HCT116 (cell line): ENCODE data around the gene MTHFSD. TPM values are rescaled to one million over a fixed set of nuclear protein-coding genes. Genes with fewer than 3 reads are reported as not detected.
A peak's percentile ranks its signal among the peaks of the same experiment; 100 is the strongest.

Experiments
- ATAC-seq: fragments of 200-7000 bp; cut with Tn5 transposase; 2 replicates; pipeline ENCODE4 v1.9.1; 2020; ENCODE audit warnings: mild to moderate bottlenecking, moderate library complexity
- BruUV-seq: library from RNA; stranded (reverse); fragments of 400-500 nt; replicated peaks from 2 replicates; lab custom pipeline; 2021; lab: Mats Ljungman, UMichigan
- CTCF ChIA-PET: fragments of 300-600 bp; sonication (Branson Sonifier 250); formaldehyde crosslinking; loops from one replicate; lab custom pipeline; 2021; ENCODE audit warnings: antibody characterized with exemption; lab: Charles Lee
- POLR2A ChIA-PET: fragments of 300-600, 350-600 bp; sonication (Branson Sonifier 250); formaldehyde crosslinking; loops from one replicate; lab custom pipeline; 2021; ENCODE audit warnings: antibody characterized with exemption; lab: Charles Lee
- RAD21 ChIA-PET, 2 experiments: fragments of 300-600 bp; sonication (Branson Sonifier 250); formaldehyde crosslinking; loops; one replicate each; lab custom pipeline; 2023; ENCODE audit warnings: low total read pairs in 2 of 2; ENCODE audit not compliant: uncharacterized antibody in 2 of 2, unreplicated experiment in 2 of 2, low non-redundant PET in 1 of 2; lab: Charles Lee
- DNase-seq: peaks from one replicate; pipeline ENCODE4 v3.0.0-alpha.2; 2010; ENCODE audit warnings: low read depth, low spot score
- H2AFZ ChIP-seq: fragments of 200-600 bp; shearing (Covaris generic), sonication (generic); 2 replicates; pipeline ENCODE4 v1.6.1; 2017; ENCODE audit warnings: low read depth, mixed run types, mixed read lengths, antibody characterized with exemption, low read length; ENCODE audit not compliant: poor library complexity, severe bottlenecking
- H3K27ac ChIP-seq: 2 replicates; pipeline ENCODE4 v1.5.1; 2012; ENCODE audit warnings: low read depth, low read length
- H3K27me3 ChIP-seq: fragments of 200-600 bp; sonication (generic); 2 replicates; pipeline ENCODE4 v1.6.1; 2016; ENCODE audit warnings: mixed run types, low read length, mixed read lengths; ENCODE audit not compliant: insufficient read depth
- H3K36me3 ChIP-seq, 2 experiments: fragments of 200-500 bp in 1 of 2; fragments of 200-600 bp in 1 of 2; sonication (Bioruptor generic) in 1 of 2; sonication (generic) in 1 of 2; 2 replicates each; pipeline versions ENCODE4 v1.5.1 to v1.6.1; 2014 to 2016; ENCODE audit warnings: low read length in 2 of 2, inconsistent platforms in 1 of 2, mixed read lengths in 1 of 2, mixed run types in 1 of 2; ENCODE audit not compliant: insufficient read depth in 2 of 2, control insufficient read depth in 1 of 2
- H3K4me1 ChIP-seq, 2 experiments: fragments of 200-600 bp in 1 of 2; sonication (generic) in 1 of 2; 2 replicates each; pipeline versions ENCODE4 v1.5.1 to v1.6.1; 2012 to 2017; ENCODE audit warnings: low read length in 2 of 2, inconsistent platforms in 1 of 2, mild to moderate bottlenecking in 1 of 2, mixed read lengths in 1 of 2, mixed run types in 1 of 2, moderate library complexity in 1 of 2; ENCODE audit not compliant: insufficient read depth in 2 of 2, control insufficient read depth in 1 of 2
- H3K4me2 ChIP-seq: fragments of 200-600 bp; sonication (generic); 2 replicates; pipeline ENCODE4 v1.6.1; 2017; ENCODE audit warnings: mixed run types, low read length, mixed read lengths
- H3K4me3 ChIP-seq, 2 experiments: fragments of 200-600 bp in 1 of 2; sonication (generic) in 1 of 2; replicated peaks in 1 of 2; 2 replicates each; pipeline ENCODE4 v1.5.1; 2011 to 2016; ENCODE audit warnings: low read length in 2 of 2, control low read depth in 1 of 2, low read depth in 1 of 2, mild to moderate bottlenecking in 1 of 2, mixed read lengths in 1 of 2, mixed run types in 1 of 2
- H3K79me2 ChIP-seq: fragments of 200-600 bp; sonication (generic); 2 replicates; pipeline ENCODE4 v1.6.1; 2017; ENCODE audit warnings: mild to moderate bottlenecking, mixed run types, low read length, moderate library complexity, mixed read lengths; ENCODE audit not compliant: insufficient read depth
- H3K9ac ChIP-seq: fragments of 200-600 bp; sonication (generic); 2 replicates; pipeline ENCODE4 v1.6.1; 2016; ENCODE audit warnings: low read length, mixed read lengths
- H3K9me2 ChIP-seq: fragments of 200-600 bp; sonication (generic), shearing (Covaris generic); 2 replicates; pipeline ENCODE4 v1.6.1; 2017; ENCODE audit warnings: mixed run types, mild to moderate bottlenecking, moderate library complexity; ENCODE audit not compliant: insufficient read depth
- H3K9me3 ChIP-seq, 2 experiments: fragments of 200-500 bp in 1 of 2; fragments of 200-600 bp in 1 of 2; sonication (Bioruptor generic) in 1 of 2; sonication (generic) in 1 of 2; 2 replicates each; pipeline ENCODE4 v1.6.1; 2014 to 2017; ENCODE audit warnings: low read length in 2 of 2, mixed read lengths in 2 of 2, inconsistent platforms in 1 of 2, low read depth in 1 of 2, mild to moderate bottlenecking in 1 of 2, mixed run types in 1 of 2, moderate library complexity in 1 of 2; ENCODE audit not compliant: control insufficient read depth in 1 of 2, insufficient read depth in 1 of 2
- H4K20me1 ChIP-seq: fragments of 200-600 bp; sonication (generic), shearing (Covaris generic); 2 replicates; pipeline ENCODE4 v1.6.1; 2017; ENCODE audit warnings: mixed run types, mild to moderate bottlenecking, moderate library complexity; ENCODE audit not compliant: insufficient read depth
- ATF3 ChIP-seq: IDR thresholded peaks from 2 replicates; pipeline ENCODE4 v1.6.1; 2012
- CBX3 ChIP-seq: IDR thresholded peaks from 2 replicates; pipeline ENCODE4 v1.6.1; 2012; ENCODE audit warnings: low read depth
- EZH2 ChIP-seq: fragments of 200-600 bp; sonication (generic); IDR thresholded peaks from 2 replicates; pipeline ENCODE4 v1.6.1; 2017; ENCODE audit warnings: antibody characterized with exemption, mixed run types
- EZH2phosphoT487 ChIP-seq: fragments of 200-600 bp; IDR thresholded peaks from 2 replicates; pipeline ENCODE4 v1.6.1; 2018; ENCODE audit warnings: antibody characterized with exemption, borderline replicate concordance
- FOSL1 ChIP-seq: IDR thresholded peaks from 2 replicates; pipeline ENCODE4 v1.6.1; 2012; ENCODE audit warnings: low read depth
- SP1 ChIP-seq: IDR thresholded peaks from 2 replicates; pipeline ENCODE4 v1.6.1; 2012; ENCODE audit warnings: low read depth
- YY1 ChIP-seq: IDR thresholded peaks from 2 replicates; pipeline ENCODE4 v1.6.1; 2011; ENCODE audit warnings: low read length, low read depth, moderate library complexity, mild to moderate bottlenecking; ENCODE audit not compliant: insufficient replicate concordance; ENCODE audit errors: extremely low read depth
- ZBTB33 ChIP-seq: IDR thresholded peaks from 2 replicates; pipeline ENCODE4 v1.6.1; 2011; ENCODE audit warnings: mild to moderate bottlenecking, low read length, moderate library complexity; ENCODE audit not compliant: insufficient replicate concordance; ENCODE audit errors: extremely low read depth
- intact Hi-C: fragments of 100-400 bp; cut with micrococcal nuclease; formaldehyde crosslinking; loops from 2 replicates; pipeline ENCODE4 v1.10.0; 2022
- total RNA-seq: library from RNA; stranded (reverse); gene quantifications from one replicate; pipeline ENCODE4 v1.2.1, GENCODE V29; 2021; ENCODE audit not compliant: unreplicated experiment

Gene MTHFSD
- total RNA-seq, 1 experiment from 2014 or later: 33.1 TPM

DNA sequence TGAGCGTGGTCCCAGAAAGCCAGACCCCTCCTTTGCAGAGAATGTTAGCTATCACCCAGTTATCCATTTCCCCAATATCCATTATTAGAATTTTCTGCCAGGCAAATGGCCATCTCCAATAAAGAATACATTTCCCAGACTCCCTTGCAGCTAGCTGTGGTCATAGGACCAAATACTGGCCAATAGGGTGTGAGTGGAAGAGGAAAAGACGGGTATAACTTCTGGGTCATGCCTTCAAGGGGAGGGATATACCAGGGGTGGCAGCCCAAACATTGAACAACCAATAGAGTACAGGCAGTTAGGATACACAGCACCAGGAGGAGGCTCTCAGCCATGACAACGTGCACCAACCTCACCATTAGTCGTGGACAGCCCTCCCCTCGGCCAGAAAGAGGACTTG lies 70.8 kb downstream of the MTHFSD start:
- peak overlapping the region; percentile 1 to 13; a peak in 3 of 4 replicates for H3K4me3 ChIP-seq
- CTCF ChIA-PET: no interaction called here
- peaks cover 6 to 14% of the 10 kb centered on the region in 2 experiments; a peak in 2 of 4 replicates for H3K9me3 ChIP-seq
- no TSS peak for BruUV-seq
- peaks cover 3 to 6% of the 10 kb centered on the region in 2 experiments; a peak in 3 of 4 replicates for H3K4me1 ChIP-seq
- H4K20me1 ChIP-seq: no peaks in the 10 kb centered on the region
- no peaks in the 10 kb centered on the region for H3K36me3 ChIP-seq
- H3K4me2 ChIP-seq: peak overlapping the region; percentile 17; the same call in 1 of the 2 replicates
- TF ChIP-seq CBX3 (no peak), EZH2phosphoT487 (no peak), YY1 (peak; percentile 56), ATF3 (no peak), EZH2 (no peak), SP1 (peak; percentile 64; the same call in 1 of the 2 replicates), ZBTB33 (no peak), FOSL1 (no peak)
- DNase-seq (peak; percentile 29), ATAC-seq (peak; percentile 85)
- H3K27me3 ChIP-seq: peaks cover 33% of the 10 kb centered on the region
- POLR2A ChIA-PET: no interaction called here
- H3K27ac ChIP-seq: no peak overlapping the region
- RAD21 ChIA-PET: no interaction called here
- no peak overlapping the region for H2AFZ ChIP-seq
- intact Hi-C loops: no loop called here
- no peaks in the 10 kb centered on the region for H3K9me2 ChIP-seq
- no peak overlapping the region for H3K9ac ChIP-seq
- H3K79me2 ChIP-seq: no peaks in the 10 kb centered on the region
